Adrenal gland (tissue), 12 donors: Measurements from ENCODE around the gene ZNF217. TPM values are rescaled to one million over a fixed set of nuclear protein-coding genes. Genes with fewer than 3 reads are reported as not detected.
"Not testable (repeated sequence)": the region's sequence is repeated elsewhere in the genome, so short reads cannot be mapped to it uniquely, and the experiment has no call there.

Experiments
- DNase-seq, 7 donors: peaks; one replicate each; pipeline ENCODE4 v3.0.0-alpha.2; 2019 to 2020
- H3K27ac ChIP-seq, 5 donors: fragments of 200-600 bp; sonication (generic) in 4 of 5; 1 replicate in 3 of 5; 2 replicates in 2 of 5; pipeline versions ENCODE4 v1.5.1 to v1.8.0; 2016 to 2020; ENCODE audit warnings: mild to moderate bottlenecking in 1 of 5
- H3K27me3 ChIP-seq: fragments of 200-600 bp; 2 replicates; pipeline ENCODE4 v1.8.0; 2021
- H3K36me3 ChIP-seq, 2 donors: fragments of 200-600 bp; replicated peaks in 1 of 2; 1 replicate in 1 of 2; 2 replicates in 1 of 2; pipeline versions ENCODE4 v1.5.1 to v1.8.0; 2018 to 2022
- H3K4me1 ChIP-seq, 2 donors: fragments of 200-600 bp; replicated peaks in 1 of 2; 1 replicate in 1 of 2; 2 replicates in 1 of 2; pipeline versions ENCODE4 v1.5.1 to v1.8.0; 2018 to 2021
- H3K4me3 ChIP-seq, 4 donors: fragments of 200-600 bp; sonication (generic) in 3 of 4; one replicate each; pipeline ENCODE4 v1.5.1; 2016 to 2018
- H3K9me3 ChIP-seq, 3 donors: fragments of 200-600 bp; sonication (generic) in 1 of 3; replicated peaks in 1 of 3; 1 replicate in 2 of 3; 2 replicates in 1 of 3; pipeline versions ENCODE4 v1.5.1 to v1.8.0; 2016 to 2021
- CTCF ChIP-seq, 6 experiments: fragments of 450-650 bp in 4 of 6; fragments of 200-600 bp in 2 of 6; sonication (generic) in 1 of 6; IDR thresholded peaks; 1 replicate in 5 of 6; 2 replicates in 1 of 6; pipeline versions ENCODE4 v1.5.1 to v1.8.0; 2016 to 2021; ENCODE audit warnings: antibody characterized with exemption in 6 of 6, mild to moderate bottlenecking in 2 of 6, moderate library complexity in 1 of 6
- POLR2A ChIP-seq, 2 donors: fragments of 450-650 bp; IDR thresholded peaks; one replicate each; pipeline ENCODE4 v1.6.1; 2017; ENCODE audit warnings: antibody characterized with exemption in 2 of 2, mild to moderate bottlenecking in 2 of 2, moderate library complexity in 1 of 2
- WGBS, 4 donors: extraction: QIAGEN DNeasy Blood & Tissue Kit in 2 of 4; methylation state at CpG; one replicate each; pipeline versions ENCODE4 v1.1.5 to v1.1.7; 2013 to 2017; 5-methylcytosine and 5-hydroxymethylcytosine counted together
- intact Hi-C, 2 donors: fragments of 100-400 bp; cut with DNase I; formaldehyde crosslinking; loops; one replicate each; pipeline versions ENCODE4 v1.14.1 to v1.15.0; 2022 to 2023
- polyA plus RNA-seq, 3 donors: library from polyadenylated mRNA; stranded (reverse); fragments of 200-250 nt in 2 of 3; fragments of 350-450 nt in 1 of 3; fragmentation: Illumina TruSeq in 1 of 3; extraction: RNeasy Lipid Tissue Mini Kit (QIAGEN cat#74804) in 1 of 3; gene quantifications; one replicate each; pipeline ENCODE4 v1.2.3, GENCODE V29; 2013 to 2014
- total RNA-seq, 9 donors: library from RNA; depleted of rRNA in 4 of 9; stranded (reverse); fragments of >200 nt in 4 of 9; fragments of 120-200 nt in 1 of 9; fragmentation: NEBNext Ultra II Directional in 1 of 9; extraction: Animal tissue kit (Norgen Biotek cat#: 25700) in 1 of 9; gene quantifications; one replicate each; pipeline versions ENCODE4 v1.1.0 to v1.2.4, GENCODE V29; 2013 to 2023
- donor health status: healthy with polysubstance abuse.
- donor health status: Bipolar disorder and iron deficiency.
- donor health status: DM: yes; HTN: yes; CAD: no.
- donor health status: DM: no; HTN: no; CAD: no.
- donor health status: DM: no; HTN: no; CAD: no.
- donor health status: DM: yes; HTN: yes; CAD: no.

The ZNF217 gene
- total and polyA plus RNA-seq, 12 donors, result 3.3 to 23.4 (median 11.8) TPM

GRCh38 chr20:53556267-53556897 is 37.3 kb downstream of the ZNF217 start:
- no peaks in the 10 kb centered on the region for H3K9me3 ChIP-seq
- H3K4me1 ChIP-seq, result no peaks in the 10 kb centered on the region
- no peak overlapping the region for H3K4me3 ChIP-seq
- H3K27me3 ChIP-seq, result no peaks in the 10 kb centered on the region
- H3K27ac ChIP-seq, result no peak overlapping the region
- intact Hi-C loops, result no loop called here
- no peak for TF ChIP-seq CTCF (IDR thresholded peaks at IDR 0.05)
- DNase-seq, result no peak
- 83 to 87% (median 87%) methylated on average over 11 of the region's 11 CpGs for WGBS, 4 donors
- no peaks in the 10 kb centered on the region for H3K36me3 ChIP-seq

- no peaks in the 10 kb centered on the region for H3K4me1 ChIP-seq
- TF ChIP-seq POLR2A (IDR thresholded peaks at IDR 0.05), result no peak
- TF ChIP-seq CTCF (IDR thresholded peaks at IDR 0.05), result no peak
- intact Hi-C loops, result no loop called here
- no peaks in the 10 kb centered on the region for H3K9me3 ChIP-seq
- H3K36me3 ChIP-seq, result no peaks in the 10 kb centered on the region
- no peak overlapping the region for H3K27ac ChIP-seq
- H3K4me3 ChIP-seq, result no peak overlapping the region
- DNase-seq, result no peak
- no peaks in the 10 kb centered on the region for H3K27me3 ChIP-seq
- 85 to 95% (median 85%) methylated on average over 2 of the region's 2 CpGs for WGBS, 4 donors
Measured at GRCh38 chr20:53555816-53556215, 37.8 kb downstream of the ZNF217 start.

DNA sequence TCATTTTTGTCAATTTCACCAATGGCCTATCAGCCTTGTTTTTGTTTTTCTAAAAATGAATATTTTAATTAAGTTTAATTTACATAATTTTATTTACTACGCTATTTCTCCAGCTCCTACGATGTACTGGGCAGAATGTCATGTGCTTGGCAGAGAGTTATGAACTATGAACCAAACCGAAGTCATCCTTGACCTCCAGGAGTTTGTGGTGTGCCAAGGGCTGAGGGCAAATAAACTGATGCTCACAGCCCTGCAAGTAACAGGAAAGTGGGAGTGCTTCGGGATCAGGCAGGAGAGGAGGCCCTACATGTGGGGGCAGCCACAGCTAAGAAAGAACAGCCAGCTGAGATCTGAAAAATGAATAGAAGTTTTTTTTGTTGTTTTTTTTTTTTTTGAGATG is 38.6 kb downstream of the ZNF217 start:
- no peak for DNase-seq
- Histone ChIP-seq H3K4me3 (no peak overlapping the region), H3K27ac (no peak overlapping the region), H3K27me3 (no peaks in the 10 kb centered on the region), H3K36me3 (no peaks in the 10 kb centered on the region), H3K4me1 (no peaks in the 10 kb centered on the region), H3K9me3 (no peaks in the 10 kb centered on the region)
- TF ChIP-seq CTCF (IDR thresholded peaks at IDR 0.05) (no peak), POLR2A (IDR thresholded peaks at IDR 0.05) (no peak)
- intact Hi-C loops, result no loop called here
- 60 to 71% (median 61%) methylated on average over 4 of the region's 4 CpGs for WGBS, 4 donors

DNA sequence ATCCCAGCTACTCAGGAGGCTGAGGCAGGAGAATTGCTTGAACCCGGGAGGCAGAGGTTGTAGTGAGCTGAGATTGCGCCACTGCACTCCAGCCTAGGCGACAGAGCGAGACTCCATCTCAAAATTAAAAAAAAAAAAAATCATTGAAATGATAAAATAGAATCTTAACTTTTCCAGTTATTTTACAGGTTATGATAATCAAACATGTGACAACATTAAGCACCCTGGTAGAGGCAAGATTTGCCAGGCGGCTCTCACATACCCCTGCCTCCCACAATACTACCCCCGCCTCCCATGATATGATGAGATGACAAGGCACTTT is 41.1 kb downstream of the ZNF217 start:
- H3K9me3 ChIP-seq, DNase-seq, H3K27me3 ChIP-seq, H3K36me3 ChIP-seq, H3K27ac ChIP-seq, H3K4me3 ChIP-seq, intact Hi-C loops, H3K4me1 ChIP-seq: not testable (repeated sequence)
- WGBS, 4 donors, result 89 to 98% (median 94%) methylated on average over 5 to 6 of the region's 6 CpGs

DNA sequence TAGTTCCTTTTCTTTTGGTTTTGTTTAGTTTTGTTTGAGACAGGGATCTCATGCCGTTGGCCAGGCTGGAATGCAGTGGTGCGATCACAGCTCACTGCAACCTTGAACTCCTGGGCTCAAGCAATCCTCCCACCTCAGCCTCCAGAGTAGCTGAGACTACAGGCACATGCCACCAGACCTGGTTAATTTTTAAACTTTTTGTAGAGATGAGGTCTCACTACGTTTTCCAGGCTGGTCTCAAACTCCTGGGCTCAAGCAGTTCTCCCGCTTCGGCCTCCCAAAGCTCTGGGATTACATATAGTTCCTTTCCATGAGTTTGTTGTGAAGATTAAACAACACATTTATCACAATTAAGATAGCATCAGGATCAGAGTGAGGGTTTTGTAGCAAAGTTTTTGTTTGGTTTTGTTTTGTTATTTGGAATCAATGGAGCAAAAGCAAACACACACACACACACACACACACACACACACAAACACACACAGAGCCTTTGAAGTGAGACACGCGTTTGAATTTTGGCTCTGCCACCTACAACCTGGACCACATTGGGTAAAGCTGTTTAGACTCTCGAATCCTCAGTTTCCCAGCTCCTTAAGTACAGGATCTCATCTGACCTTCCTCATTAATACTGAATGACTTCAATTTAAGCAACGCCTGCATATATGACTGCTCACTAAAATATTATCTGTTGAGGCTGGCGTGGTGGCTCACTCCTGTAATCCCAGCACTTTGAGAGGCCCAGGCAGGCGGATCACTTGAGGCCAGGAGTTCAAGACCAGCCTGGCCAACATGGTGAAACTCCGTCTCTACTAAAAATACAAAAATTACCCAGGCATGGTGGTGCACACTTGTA is 41.7 kb downstream of the ZNF217 start:
- H3K27ac ChIP-seq, DNase-seq, H3K36me3 ChIP-seq, intact Hi-C loops, H3K9me3 ChIP-seq, H3K4me1 ChIP-seq, H3K4me3 ChIP-seq, H3K27me3 ChIP-seq: not testable (repeated sequence)
- WGBS, 4 donors, result 83 to 90% (median 88%) methylated on average over 12 of the region's 12 CpGs
